Left lobe of liver (tissue), 2 donors: Measurements from ENCODE around the gene FAH. TPM values are rescaled to one million over a fixed set of nuclear protein-coding genes. Genes with fewer than 3 reads are reported as not detected.
A peak's percentile ranks its signal among the peaks of the same experiment; 100 is the strongest.

ENCODE experiments used
- ATAC-seq: fragments of 200-7000 bp; cut with Tn5 transposase; one replicate; pipeline ENCODE4 v1.9.1; 2020; ENCODE audit warnings: mild to moderate bottlenecking, moderate library complexity
- DNase-seq: peaks from one replicate; pipeline ENCODE4 v3.0.0-alpha.2; 2020; ENCODE audit warnings: low spot score
- total RNA-seq: library from RNA; stranded (reverse); gene quantifications from one replicate; pipeline ENCODE4 v1.2.1, GENCODE V29; 2021
- donor health status: DM: no; HTN: no; CAD: no; lungs with moderate emphysema.
- donor health status: DM: no; HTN: yes; CAD: no.

FAH gene
- total RNA-seq, 1 donor from 2014 or later = 215 TPM

DNA sequence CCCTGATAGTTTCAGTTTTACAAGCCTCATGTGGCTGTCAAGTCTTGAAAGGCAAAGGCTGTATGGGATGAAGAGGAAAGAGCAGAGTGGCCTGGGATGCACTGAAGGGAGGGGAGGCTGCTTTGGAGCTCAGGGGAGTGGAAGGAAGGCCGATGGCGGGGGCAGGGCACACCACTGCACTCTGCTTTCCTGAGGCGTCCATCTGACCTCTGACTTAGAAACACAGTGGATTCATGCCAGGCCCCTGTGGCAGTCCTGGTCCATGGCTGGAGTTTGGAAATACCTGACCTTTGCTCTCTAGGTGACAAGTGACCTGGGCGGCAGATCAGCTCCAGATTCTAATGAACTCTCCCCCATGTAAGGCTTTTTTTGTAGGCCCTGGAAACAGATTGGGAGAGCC lies 19.0 kb downstream of the FAH start:
- DNase-seq = peak; percentile 94
- peak; percentile 66 for ATAC-seq

DNA sequence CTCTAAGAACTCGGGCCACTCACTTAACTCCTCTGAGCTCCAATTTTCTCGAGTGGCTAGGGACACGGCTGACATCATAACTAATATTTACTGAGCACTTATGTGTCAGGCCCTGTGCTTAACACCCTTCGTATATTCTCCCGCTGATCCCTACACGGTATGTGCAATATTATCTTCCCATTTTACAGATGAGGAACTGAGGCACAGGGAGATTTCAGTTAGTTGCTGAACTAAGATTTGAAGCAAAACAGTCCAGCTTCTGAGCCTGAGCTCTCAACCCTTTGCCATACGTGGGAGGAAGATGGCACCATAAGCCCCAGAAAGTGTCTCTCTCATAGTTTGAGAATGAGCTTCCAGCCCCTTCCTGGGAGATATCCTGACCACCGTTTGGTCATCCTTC lies 19.6 kb downstream of the FAH start:
- ATAC-seq = no peak

DNA sequence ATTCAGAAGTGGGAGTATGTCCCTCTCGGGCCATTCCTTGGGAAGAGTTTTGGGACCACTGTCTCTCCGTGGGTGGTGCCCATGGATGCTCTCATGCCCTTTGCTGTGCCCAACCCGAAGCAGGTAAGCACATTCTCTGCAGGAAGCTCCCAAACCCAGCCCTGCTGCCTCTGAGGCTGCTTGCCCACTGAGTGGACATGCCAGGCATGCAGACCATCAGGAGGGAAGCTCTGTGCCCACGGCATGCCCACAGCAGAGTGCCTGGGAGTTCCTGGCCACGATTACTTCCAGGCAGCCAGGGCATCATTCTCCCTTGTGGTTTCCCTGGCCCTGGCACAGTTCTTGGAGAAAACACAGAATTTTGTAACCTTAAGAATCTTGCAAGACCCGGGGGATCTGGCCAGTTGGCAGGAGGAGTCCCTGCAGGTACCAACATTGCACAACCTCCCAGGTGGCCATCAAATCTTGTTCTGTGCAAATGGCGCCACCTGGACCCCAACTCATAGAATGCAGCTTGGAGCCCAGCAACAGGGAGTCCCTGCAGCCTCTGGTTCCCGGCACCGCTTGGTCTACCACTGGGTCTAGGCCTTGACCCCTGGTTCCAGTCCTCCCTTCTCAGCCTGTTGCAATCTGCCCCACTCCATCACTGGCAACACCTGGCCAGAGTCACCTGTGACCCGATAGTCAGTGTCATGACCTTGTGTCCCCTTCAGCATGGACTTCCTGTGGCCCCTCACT lies 20.4 kb downstream of the FAH start:
- ATAC-seq (peak; percentile 71), DNase-seq (peak; percentile 92)

More for the DNA sequence above, 19.6 kb downstream of the FAH start:
- DNase-seq = no peak

DNA sequence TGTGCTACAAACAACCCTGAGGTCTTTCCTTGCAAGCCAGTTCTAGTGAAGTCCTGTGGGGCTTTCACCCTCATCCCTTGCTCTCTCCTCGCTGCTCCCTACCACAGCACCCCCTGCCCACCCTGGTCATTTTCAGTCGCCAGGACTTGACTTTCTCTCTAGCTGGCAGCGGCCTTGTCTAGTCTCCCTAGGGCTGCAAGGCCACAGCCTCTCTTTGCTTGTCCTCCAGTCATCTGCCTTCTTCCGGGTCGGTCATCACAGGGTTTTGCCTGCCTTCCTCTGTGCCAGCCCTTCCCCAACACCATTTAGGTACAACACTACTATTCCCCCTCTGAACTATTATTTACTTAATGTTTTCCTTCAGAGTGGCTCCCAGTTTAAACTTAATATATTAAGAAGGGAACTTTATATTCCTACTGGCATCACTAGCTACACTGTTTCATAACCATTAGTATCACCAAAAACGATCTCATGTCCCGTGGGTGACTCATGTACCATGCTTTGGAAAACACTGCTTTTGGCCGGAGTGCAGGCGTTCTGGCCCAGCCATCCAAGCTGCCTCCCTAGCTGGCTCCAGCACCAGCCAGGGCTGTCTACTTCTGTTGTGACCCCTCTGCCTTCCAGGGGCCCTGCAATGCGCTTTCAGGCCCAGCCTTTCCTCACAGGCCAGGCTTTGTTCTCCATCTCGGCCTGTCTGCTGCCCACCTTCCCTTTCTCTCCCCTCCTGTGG lies 21.4 kb downstream of the FAH start:
- DNase-seq (peak; percentile 79), ATAC-seq (peak; percentile 36)

DNA sequence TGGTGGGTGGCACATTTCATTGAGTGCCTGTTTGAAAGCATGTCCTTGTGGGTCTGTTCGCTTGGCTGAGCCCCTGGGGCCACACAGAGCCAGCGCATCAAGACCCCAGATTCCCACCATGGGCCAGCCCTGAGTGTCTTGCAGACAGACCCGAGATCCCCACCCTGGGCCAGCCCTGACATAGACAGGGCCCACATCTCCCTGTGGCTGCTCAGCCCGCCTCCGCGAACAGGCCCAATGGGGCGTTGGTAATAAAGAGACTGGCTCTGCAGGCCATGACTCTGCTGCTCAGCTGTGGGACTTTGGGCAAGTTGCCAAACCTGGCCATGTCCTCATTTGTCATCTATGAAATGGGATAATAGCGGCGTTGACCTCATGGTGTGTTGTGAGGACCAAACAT lies 22.6 kb downstream of the FAH start:
- ATAC-seq = no peak
- no peak for DNase-seq

DNA sequence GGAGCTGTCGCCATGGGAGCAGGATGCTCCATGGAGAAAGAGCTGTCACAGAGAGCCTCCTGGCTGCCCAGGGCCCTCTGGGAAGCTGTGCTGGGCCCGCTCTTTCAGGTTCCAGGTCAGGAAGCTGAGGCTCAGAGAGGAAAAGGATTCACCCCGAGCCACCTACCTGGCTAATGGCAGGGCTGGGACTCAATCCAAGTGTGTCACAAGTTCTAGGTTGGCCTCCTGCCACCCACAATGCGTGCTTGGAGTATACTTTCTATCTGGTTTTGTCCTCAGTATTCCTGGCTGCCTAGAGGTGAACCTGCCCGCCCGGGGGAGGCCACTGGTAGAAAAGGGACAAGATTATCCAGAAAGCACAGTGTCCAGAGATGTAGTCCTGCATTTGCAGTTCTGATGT lies 23.6 kb downstream of the FAH start:
- DNase-seq = peak; percentile 95
- ATAC-seq = peak; percentile 56

DNA sequence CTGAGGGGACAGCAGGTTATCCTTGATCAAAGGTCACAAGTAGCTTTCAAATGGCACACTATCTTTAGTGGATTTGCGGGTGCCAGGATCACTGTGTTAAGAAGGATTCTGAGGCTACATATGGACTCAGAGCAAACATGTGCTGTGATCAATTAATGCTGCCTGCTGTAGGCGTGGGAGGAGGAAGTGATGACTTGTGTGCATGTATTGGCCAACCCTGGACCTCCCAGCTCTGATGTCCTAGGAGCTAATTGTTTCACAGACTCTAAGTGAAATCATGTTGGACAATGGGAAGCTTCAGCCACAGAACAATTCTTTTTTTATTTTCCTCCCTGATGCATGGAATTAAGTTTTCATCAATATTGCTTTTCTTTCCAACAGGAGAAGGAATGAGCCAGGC lies 24.4 kb downstream of the FAH start:
- DNase-seq = no peak
- no peak for ATAC-seq

DNA sequence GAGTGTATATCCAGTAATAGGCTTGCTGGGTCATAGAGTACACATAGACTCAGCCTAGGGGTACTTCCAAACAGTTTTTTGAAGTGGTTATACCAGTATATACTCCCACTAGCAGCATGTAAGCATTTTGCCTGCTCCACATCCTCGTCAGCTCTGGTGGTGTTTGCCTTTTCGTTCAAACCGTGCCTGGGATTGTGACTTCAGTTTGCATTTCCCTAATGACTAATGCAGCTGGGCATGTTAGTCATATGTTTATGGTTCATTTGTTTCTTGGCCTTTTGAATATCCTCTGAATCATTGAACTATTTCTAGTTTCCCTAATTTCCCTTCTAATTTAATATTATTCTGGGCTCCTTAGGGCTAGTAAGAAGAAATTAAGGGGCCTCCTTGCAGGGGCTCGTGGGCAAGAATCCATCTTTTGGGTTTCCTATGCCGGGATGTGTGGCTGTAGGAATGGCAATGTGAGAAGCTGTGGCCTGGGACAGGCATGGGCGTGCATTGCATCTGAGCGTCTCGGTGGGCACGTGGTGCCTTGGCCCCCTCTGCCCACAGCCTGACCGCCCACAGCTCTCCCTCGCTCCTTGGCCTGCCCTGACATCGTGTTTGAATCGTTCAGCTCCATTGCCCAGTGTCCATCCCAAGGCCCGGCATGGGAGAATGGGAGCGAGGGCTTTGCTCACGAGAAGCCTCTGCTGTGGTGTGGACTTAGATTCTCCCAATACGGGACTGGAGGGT lies 26.4 kb downstream of the FAH start:
- no peak for DNase-seq
- no peak for ATAC-seq

DNA sequence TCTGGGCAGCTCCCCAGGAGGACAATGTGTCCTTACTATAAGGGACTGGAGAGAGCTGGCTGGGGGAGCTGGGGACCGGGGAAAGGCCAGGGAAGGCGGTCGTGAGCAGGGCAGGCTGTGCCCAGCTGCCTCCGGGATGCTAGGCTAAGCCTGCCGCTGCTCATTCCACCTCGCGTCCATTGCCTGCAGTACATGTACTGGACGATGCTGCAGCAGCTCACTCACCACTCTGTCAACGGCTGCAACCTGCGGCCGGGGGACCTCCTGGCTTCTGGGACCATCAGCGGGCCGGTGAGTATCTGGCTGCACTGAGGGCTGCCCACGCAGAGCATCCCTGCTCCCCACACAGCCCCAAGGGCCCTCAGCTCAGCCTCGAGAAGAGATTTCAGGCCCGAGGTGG lies 27.1 kb downstream of the FAH start:
- no peak for ATAC-seq

DNA sequence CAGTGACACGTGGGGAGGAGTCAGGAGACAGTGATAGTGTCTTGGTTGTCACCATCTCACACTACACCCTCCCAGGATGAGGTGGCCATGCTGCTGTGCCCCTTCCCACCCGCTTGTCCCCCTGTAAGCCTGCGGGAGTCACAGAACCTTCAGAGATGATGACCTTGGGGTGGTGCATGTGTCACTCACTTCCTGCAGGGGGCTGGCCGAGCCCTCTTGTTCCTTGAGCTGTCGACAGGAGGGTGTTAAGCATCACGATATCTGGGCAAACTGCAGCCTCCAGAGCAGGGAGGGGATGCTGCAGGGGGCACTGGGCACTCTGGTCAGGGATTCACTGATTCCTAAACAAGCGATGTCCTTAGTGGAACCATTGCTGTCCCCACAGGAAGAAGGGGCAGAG lies 27.7 kb downstream of the FAH start:
- ATAC-seq = no peak
- no peak for DNase-seq

More for the DNA sequence above, 27.1 kb downstream of the FAH start:
- no peak for DNase-seq

DNA sequence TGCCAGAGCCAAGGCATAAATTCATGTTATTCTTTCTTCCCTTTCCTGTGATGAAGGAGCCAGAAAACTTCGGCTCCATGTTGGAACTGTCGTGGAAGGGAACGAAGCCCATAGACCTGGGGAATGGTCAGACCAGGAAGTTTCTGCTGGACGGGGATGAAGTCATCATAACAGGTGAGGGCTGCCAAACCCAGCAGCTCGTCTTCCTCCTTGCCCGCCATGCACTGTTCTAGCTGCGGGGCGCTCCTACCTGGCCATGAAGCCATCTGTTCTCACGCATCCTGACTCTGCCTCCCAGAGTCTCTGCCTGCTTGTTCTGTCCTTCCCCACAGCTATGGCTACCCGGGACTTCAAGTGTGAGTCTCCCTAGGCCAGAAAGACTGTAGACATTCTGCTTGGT lies 28.2 kb downstream of the FAH start:
- DNase-seq (no peak), ATAC-seq (no peak)

DNA sequence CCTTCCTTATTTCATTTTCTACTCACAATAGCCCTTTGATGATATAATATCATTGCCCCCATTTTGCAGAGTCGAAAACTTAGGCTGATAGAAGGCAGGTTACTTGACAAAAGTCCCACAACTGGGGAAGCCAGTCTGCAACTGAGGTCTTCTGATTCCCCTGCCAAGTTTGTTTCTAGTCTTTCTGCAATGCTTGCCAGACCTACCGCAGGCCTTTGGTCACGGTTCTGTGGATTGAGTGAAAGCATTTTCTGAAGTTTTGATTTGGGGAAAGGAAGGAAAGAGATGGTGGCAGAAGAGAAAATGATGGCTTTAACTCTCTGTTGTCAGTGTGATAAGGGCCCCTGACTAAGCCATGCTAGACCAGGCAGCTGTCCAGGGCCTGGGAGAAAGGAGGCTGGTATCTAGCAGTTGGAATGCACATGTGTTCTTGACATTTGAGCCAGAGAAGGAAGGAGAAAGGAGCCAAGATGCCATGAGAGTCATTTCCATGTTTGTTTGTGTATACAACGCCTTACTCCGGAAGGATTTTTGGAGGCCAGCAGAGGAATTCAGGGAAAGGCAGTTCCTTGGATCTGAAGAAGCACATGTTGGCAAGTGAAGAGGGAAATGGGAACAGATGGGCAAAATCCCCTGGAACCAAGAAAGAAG lies 29.9 kb downstream of the FAH start:
- DNase-seq (no peak), ATAC-seq (peak; percentile 12)

DNA sequence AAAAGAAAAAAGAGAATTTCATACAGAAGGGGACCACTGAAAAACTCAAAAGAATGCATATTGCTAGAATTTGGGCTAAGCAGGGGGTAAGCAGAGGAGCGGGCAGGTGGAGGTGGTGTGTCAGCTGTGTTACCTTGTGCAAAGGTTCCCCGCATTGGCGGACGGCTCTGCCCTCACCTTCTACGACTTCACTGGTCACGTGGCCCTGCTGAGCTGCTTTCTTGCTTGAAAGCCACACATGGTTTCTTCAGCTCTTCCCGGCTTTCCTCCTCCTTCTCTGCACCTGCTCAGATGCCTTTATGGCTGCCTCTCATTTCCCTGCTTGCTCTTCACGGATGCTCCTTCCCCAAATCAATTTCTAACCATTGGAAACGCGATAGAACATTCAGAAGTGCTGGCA lies 30.5 kb downstream of the FAH start:
- DNase-seq = no peak

DNA sequence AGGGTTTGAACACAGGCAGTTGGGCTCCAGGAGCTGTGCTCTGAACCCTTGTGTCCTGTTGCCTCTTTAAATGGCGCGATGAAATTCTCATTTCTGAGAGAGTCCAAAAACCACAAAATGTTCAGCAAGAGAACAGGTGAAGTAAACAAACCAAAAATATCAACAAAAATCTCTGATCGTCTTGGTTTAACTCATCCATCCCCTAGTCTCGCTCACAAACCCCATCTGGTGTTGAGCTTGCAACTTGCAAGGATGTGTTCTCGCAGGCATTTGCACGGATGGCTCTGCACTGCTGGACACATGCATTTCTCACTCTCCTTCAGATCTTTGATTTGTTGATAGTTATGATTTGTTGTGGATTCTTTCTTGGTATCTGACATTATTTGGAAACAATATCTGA lies 31.1 kb downstream of the FAH start:
- DNase-seq (no peak), ATAC-seq (peak; percentile 30)

More for the DNA sequence above, 30.5 kb downstream of the FAH start:
- no peak for ATAC-seq

DNA sequence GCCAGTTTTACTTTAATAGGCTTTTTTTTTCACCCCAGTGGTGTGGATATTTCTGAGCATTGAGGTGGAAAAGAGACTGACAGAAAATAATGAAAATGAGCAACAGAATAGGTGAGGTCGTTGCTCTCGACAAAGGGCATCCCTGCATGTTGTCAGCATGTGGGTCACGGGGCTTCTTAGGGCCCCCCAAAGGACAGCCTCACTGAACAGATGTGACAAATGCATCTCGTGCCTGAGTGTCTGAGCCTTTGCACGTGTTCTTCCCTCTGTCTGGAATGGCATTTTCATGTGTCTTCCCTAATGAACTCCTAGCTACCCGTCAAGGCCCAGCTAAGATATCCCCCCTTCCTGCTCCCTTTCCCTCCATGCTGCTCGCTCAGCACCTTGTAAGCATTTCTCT lies 31.8 kb downstream of the FAH start:
- no peak for ATAC-seq
- DNase-seq = no peak

DNA sequence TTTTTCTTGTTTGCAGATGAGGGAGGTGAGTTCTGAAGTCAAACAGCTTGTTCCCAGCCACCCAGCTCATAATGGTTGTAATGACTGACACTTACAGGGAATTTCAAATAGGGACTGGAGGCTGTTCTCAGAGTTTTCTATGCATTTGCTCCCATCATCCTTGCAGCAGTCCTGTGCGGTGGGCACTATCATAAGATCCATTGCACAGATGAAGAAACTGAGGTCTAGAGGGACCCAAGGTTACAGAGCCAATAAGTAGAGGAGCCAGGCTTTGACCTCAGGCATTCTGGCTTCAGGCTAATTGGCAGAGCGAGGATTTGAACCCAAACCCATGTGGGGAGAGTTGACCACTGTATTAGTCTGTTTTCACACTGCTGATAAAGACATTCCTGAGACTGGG lies 32.4 kb downstream of the FAH start:
- DNase-seq (no peak), ATAC-seq (no peak)

DNA sequence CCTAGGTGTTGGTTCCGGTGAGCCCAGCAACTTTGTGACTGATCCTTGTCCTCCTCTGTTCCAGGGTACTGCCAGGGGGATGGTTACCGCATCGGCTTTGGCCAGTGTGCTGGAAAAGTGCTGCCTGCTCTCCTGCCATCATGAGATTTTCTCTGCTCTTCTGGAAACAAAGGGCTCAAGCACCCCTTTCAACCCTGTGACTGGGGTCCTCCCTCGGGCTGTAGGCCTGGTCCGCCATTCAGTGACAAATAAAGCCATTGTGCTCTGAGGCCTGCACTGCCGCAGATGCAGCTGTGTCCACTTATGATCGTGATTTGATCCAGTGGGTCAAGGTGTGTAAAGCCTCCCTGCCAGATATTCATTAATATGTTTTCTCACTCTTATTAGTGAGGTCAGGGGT lies 33.3 kb downstream of the FAH start:
- DNase-seq (no peak), ATAC-seq (no peak)

DNA sequence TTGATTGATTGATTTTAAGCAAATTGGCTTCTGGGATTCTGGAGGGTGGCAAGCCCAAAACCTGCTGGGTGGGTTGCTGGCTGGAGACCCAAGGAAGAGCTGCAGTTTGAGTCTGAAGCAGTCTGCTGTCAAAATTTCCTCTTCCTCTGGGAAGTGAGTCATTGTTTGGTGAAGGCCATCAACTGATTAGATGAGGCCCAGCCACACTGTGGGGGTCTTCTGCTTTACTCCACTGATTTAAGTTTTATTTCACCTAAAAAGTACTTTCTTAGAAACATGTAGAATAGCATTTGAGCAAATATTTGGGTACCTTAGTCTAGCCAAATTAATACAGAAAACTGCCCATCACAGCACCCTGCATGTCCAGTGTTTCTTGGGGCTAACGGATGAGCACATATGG lies 33.8 kb downstream of the FAH start:
- no peak for DNase-seq
- ATAC-seq = no peak

DNA sequence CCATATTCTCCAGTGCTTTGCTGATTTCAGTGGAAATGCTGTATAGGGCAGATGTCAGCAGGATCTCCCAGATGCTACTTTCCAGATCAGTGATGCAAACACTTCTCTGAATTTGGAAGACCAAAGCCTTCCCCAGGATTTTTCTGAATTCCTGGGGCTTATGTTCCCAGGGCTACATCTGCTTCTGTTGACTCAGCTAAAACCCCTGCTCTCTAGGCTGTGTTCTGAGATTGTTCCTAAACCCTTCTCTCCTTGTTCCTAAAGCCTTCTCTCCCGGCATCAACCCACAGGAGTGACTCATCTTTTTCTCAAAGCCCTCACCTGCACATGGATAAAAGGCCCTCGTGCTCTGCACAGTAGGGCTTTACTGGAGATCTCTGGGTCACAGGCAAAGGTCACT lies 35.5 kb downstream of the FAH start:
- no peak for ATAC-seq
- DNase-seq = no peak

DNA sequence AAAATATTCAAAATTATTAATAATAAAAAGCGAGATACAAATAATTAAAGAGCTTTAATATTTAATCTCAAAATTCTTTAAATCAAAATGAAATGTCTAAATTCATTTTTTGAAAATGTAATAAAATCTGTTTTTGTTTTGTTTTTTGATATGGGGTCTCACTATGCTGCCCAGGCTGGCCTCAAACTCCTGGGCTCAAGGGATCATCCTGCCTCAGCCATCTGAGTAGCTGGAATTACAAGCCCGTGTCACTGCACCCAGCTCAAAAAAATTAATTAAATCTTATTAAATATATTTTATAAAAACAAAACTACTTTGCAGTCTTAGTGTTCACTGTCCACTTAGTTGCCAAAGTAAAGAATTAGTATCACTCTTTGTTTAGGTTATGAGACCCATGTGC lies 38.4 kb downstream of the FAH start:
- DNase-seq = no peak
- ATAC-seq = no peak

DNA sequence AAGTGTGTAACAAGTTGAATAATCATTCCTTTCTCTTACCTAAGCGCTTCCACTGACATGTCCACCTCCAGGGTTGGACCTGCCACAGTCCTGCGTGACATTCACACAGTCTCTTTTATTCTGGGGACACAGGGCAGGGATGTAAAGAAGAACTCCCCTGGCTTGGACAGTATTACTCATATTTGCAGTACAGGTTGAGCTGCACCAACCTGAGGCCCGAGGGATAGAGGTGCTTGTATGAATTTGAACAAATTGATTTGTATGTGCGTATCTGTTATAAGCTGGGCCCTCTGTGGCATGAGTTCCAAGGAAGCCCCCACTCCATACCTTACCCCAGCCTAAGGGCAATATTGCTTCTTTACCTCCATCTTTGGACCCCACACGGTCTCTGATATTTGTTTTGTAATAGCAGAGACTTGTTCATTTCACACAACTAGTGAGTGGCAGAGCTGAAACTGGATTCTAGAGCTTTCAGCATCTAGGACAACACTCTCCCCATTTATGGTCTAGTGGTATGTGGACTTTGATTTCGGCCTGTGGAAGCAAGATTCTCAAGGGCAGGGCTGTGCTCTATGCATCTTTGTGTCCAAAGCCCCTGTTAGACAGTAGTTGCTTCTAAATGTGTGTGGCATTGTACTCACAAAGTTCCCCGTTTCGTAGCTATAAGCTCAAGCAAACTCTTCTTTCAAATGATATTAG lies 39.2 kb downstream of the FAH start:
- DNase-seq (no peak), ATAC-seq (no peak)
